Activated T-cell treated with anti-CD3 and anti-CD28 coated beads, Interleukin-2, amount 50 U/mL, for 4 hours (primary cell): ENCODE data around the gene KRTAP5-10. TPM values are rescaled to one million over a fixed set of nuclear protein-coding genes. Genes with fewer than 3 reads are reported as not detected.
"Not testable (repeated sequence)": the region's sequence is repeated elsewhere in the genome, so short reads cannot be mapped to it uniquely, and the experiment has no call there.

Source experiments
- ATAC-seq, 2 donors: fragments of 200-7000 bp; cut with Tn5 transposase; one replicate each; pipeline ENCODE4 v1.10.0; 2021
- DNase-seq: peaks from one replicate; pipeline ENCODE4 v3.0.0-alpha.2; 2020
- H3K27me3 Mint-ChIP-seq: one replicate; pipeline ENCODE4 v1.8.0; 2021; ENCODE audit warnings: low read depth, mixed read lengths
- H3K36me3 Mint-ChIP-seq: one replicate; pipeline ENCODE4 v1.8.0; 2022; ENCODE audit warnings: mixed read lengths; ENCODE audit not compliant: insufficient read depth
- H3K4me1 Mint-ChIP-seq: one replicate; pipeline ENCODE4 v1.8.0; 2021; ENCODE audit warnings: low read depth, mixed read lengths
- H3K4me3 Mint-ChIP-seq: one replicate; pipeline ENCODE4 v1.8.0; 2021; ENCODE audit warnings: mild to moderate bottlenecking, moderate library complexity, mixed read lengths
- H3K9me3 Mint-ChIP-seq: one replicate; pipeline ENCODE4 v1.8.0; 2021; ENCODE audit warnings: mixed read lengths
- total RNA-seq, 3 donors: library from RNA; stranded (reverse); gene quantifications; one replicate each; pipeline ENCODE4 v1.2.1, GENCODE V29; 2021

The KRTAP5-10 gene
- total RNA-seq, 3 donors from 2014 or later, result not detected

DNA sequence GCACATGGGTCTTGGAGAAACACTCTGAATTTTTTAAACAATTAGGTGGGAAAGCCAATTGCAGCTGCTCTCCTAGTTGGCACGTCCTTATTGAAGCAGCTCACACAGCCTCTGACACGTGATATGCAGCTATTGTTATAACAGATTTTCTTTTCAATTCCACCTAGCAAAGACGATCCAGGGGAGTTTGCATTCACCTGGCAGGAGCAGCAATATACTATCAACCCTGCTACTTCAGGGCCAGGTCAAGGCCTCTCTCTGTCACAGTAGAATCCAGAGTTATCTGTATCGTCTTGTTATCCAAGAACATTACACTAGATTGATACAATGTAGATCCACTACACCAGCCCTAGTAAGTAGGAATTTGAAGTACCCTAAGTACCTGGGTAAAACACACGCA is 9.1 kb downstream of the KRTAP5-10 start:
- no peaks in the 10 kb centered on the region for H3K9me3 Mint-ChIP-seq
- peaks cover 10% of the 10 kb centered on the region for H3K27me3 Mint-ChIP-seq
- H3K4me1 Mint-ChIP-seq, result no peaks in the 10 kb centered on the region
- ATAC-seq (no peak), DNase-seq (no peak)
- H3K36me3 Mint-ChIP-seq, result no peaks in the 10 kb centered on the region
- no peak overlapping the region for H3K4me3 Mint-ChIP-seq

DNA sequence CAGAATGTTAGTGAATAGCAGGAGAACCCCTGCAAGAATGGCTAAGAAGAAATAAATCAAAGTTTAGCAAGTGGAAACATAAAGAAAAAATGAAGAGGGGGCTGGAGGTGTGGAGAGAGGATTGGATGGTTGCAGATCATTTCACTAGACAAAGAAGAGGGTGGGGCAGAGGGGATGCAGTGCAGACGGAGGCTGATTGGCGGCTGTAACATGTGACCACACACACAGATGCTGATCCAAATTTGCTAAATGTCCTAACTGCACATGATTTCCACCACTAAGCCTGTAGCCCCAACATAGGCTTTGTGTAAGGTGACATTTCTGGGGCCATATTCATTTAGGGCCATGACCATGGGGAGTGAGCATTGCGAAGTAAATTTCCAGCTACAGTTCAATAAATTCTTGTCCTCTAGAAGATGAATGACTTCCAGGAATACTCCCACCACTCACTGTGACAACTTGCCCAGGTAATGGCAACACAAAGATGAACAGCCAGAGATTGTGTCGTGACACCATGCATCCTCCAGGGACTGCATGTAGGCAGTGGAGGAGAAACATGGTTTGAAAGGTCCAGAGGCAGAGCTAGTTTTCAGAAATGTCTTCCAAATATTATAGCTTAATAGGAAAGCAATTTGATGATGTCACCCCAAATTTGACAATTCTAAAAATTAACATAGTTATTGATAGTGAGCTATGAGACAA is 10.5 kb downstream of the KRTAP5-10 start:
- Mint-ChIP-seq H3K36me3 (no peaks in the 10 kb centered on the region), H3K4me3 (no peak overlapping the region), H3K27me3 (peaks cover 13% of the 10 kb centered on the region), H3K9me3 (no peaks in the 10 kb centered on the region), H3K4me1 (peaks cover 2% of the 10 kb centered on the region)
- no peak for DNase-seq
- ATAC-seq, result no peak

DNA sequence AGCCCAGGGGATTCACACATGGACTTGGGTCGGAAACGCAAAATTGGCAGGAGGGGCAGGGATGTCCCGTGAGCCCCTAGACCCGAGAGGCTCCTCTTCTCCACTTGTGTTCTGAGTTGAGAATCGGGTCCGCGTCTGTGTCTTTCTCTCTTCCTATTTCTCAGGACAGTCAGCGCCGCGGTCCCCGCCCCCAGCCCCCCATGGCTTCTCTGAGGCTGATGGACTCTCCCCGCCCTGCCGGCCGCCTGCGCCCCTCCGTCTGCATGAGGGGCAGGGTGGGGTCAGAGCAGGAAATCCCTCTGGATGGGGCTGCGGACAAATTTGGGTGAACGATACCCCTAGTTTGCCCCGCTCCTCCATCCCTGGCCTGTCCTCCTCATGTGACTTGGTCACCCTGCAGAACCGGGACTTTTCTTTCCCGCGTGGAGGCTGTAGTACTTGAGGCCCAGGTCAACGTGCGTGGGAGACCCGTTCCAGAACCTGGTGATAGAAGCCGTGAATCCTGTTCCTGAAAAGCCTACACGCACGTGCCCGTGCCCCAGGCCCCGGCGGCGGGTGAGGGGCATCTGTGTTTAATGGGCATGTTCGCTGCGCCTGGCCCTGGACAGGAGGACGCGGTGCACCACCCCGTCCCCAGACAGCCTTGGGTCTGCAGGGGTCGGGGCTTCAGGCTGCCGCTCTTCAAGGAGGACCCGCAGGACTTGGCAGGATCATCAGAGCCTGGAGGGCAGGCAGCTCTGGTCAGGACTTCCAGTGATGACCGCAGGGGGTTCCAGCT is 11.5 kb downstream of the KRTAP5-10 start:
- not testable (repeated sequence) for H3K4me1 Mint-ChIP-seq, DNase-seq, ATAC-seq, H3K9me3 Mint-ChIP-seq, H3K4me3 Mint-ChIP-seq, H3K36me3 Mint-ChIP-seq
- peaks cover 21% of the 10 kb centered on the region for H3K27me3 Mint-ChIP-seq

DNA sequence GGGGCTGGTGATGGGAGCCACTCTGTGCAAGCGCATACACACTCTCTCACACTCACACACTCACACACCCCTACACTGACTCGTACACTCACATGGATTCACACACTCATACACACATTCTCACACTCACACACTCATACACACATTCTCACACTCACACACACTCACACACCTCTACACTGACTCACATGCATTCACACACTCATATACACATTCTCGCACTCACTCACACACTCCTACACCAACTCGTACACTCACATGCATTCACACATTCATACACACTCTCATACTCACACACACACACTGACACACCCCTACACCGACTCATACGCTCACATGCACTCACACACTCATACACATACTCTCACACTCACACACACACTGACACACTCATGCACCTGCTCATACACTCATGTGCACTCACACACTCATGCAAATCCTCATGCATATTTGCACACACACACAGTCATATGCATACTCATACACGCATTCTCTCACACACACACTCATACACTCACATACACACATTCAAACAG is 12.2 kb downstream of the KRTAP5-10 start:
- ATAC-seq, result no peak
- Mint-ChIP-seq H3K36me3 (no peaks in the 10 kb centered on the region), H3K4me3 (no peak overlapping the region), H3K4me1 (peaks cover 2% of the 10 kb centered on the region), H3K9me3 (no peaks in the 10 kb centered on the region), H3K27me3 (peaks cover 23% of the 10 kb centered on the region)
- no peak for DNase-seq

DNA sequence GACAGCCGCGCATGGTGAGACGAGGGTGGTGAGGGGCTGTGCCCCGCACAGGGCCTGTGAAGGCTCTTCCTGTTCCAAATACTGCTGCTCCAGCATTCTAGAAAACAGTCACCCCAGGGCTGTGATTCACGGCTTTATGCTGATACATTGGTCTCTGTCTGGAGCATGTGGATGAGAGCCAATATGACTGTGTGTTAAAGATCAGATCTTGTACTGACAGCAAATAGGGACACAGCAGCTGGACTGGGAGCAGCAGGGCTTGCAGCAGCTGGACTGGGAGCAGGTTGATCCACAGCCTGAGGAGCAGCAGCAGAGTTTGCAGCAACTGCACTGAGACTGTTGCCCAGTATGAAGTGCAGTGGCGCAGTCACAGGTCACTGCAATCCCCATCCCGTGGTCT is 14.2 kb downstream of the KRTAP5-10 start:
- not testable (repeated sequence) for ATAC-seq, H3K9me3 Mint-ChIP-seq, DNase-seq, H3K4me3 Mint-ChIP-seq, H3K4me1 Mint-ChIP-seq, H3K36me3 Mint-ChIP-seq
- H3K27me3 Mint-ChIP-seq, result peaks cover 29% of the 10 kb centered on the region

DNA sequence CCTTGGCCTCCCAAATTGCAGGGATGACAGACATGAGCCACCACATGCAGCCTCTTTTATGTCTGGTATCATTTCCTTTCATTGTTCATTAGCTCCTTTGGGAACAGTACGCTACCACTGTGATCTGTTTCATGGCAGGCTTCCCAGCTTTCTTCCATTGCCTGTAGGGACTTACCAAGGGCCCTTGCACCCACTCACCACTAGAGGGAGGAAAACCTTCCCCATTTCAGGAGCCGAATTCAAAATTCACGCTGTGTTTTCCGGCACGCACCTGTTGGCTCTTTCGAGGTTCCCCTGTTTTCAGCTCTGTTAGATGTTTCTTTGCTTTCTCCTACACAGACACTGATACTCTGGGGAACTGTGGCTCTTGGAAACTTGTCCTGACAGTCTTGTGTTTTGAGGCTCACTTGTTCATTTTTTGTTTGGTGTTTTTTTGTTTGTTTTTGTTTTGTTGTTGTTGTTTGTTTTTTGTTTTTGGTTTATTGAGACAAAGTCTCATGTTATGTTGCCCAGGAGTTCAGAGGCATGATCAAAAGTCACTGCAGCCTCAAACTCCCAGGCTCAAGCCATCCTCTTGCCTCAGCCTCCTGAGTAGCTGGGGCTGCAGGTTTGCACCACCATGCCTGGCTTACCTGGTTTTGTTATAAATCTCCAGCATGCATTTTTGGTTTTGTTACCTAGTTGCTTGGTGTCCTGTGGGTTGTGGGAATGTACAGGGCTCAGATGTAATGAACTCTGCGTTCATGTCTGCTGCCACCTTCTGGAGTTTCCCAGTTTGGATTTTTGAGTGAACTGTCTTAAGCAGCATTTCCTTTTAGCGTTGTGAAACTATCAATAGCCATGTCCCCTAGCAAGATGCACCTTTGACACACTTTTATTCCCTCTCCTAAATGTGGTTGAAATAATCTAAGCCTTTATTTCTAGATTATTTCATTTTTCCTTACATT is 15.0 kb downstream of the KRTAP5-10 start:
- ATAC-seq (no peak), DNase-seq (no peak)
- no peak overlapping the region for H3K4me3 Mint-ChIP-seq
- H3K9me3 Mint-ChIP-seq, result no peaks in the 10 kb centered on the region
- peaks cover 2% of the 10 kb centered on the region for H3K4me1 Mint-ChIP-seq
- no peaks in the 10 kb centered on the region for H3K36me3 Mint-ChIP-seq
- H3K27me3 Mint-ChIP-seq, result peaks cover 32% of the 10 kb centered on the region

DNA sequence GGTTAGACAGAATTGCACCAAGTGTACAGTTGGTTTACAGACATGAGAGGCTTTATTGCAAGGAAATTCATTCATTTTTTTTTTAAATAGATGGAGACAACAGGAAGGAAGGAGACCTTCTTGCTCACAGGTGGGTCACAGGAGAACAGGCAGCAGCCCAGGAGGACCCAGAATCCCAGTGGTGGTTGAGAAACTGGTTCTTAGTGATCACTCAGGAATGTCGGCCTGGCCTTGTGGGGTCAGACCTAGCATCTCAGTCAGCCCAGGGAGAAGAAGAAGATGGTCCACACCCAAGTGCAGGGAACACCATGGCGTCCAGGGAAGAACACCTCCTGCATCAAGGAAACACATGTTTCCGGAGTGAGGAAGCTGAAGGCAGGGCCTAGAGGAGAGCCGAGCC is 16.5 kb downstream of the KRTAP5-10 start:
- peaks cover 2% of the 10 kb centered on the region for H3K4me1 Mint-ChIP-seq

DNA sequence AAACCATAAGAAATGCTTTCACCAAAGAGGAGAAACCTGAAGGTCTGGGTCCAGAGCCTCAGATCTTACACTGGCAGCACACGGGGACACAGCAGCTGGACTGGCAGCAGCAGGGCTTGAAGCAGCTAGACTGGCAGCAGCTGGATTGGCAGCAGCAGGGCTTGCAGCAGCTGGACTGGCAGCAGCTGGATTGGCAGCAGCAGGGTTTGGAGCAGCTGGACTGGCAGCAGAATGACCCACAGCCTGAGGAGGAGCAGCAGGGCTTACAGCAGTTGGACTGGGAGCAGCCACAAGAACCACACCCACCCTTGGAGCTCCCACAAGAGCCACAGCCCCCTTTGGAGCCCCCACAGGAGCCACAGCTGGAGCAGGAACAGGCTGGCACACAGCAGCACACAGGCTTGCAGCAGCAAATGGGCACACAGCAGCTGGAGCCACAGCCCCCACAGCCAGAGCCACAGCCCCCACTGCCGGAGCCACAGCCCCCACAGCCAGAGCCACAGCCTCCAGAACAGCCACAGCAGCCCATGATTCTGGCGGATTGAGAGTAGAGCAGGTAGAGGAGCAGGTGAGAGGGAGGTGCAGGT is 17.0 kb downstream of the KRTAP5-10 start, which contains the start of gene KRTAP5-11:
Gene KRTAP5-11, minus strand, starts transcription at position 567 of the 587 bp plus-strand sequence. Its CDS starts 38 bp downstream, at position 529.
- H3K4me1 Mint-ChIP-seq, result peaks cover 2% of the 10 kb centered on the region
- DNase-seq (no peak), ATAC-seq (no peak)
- H3K36me3 Mint-ChIP-seq, result no peaks in the 10 kb centered on the region
- H3K4me3 Mint-ChIP-seq, result no peak within 1 kb of the TSS
- peaks cover 35% of the 10 kb centered on the region for H3K27me3 Mint-ChIP-seq
- no peaks in the 10 kb centered on the region for H3K9me3 Mint-ChIP-seq

More for the DNA sequence above, 16.5 kb downstream of the KRTAP5-10 start:
- peaks cover 35% of the 10 kb centered on the region for H3K27me3 Mint-ChIP-seq
- no peak overlapping the region for H3K4me3 Mint-ChIP-seq
- H3K36me3 Mint-ChIP-seq, result no peaks in the 10 kb centered on the region
- no peak for DNase-seq
- ATAC-seq, result no peak
- H3K9me3 Mint-ChIP-seq, result no peaks in the 10 kb centered on the region

DNA sequence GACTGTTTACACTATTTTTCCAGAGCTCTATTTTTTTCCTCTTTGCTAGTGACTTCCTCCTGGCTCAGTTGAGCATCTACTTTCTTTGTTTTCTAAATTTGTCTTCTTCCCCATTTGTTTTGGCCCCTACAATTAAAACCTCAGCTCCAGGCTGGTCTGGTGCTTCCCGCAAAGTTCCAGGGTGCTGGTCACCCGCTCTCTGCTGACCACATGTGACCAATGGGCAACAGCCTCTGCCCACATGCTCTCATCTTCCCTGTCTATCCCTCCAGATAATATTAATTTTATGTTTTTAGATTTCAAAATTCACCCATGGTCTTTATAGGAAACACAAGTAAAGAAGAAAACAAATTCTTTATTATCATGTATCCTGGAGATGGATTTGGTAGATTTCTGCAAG is 17.6 kb downstream of the KRTAP5-10 start:
- ATAC-seq, H3K4me3 Mint-ChIP-seq, H3K4me1 Mint-ChIP-seq, H3K36me3 Mint-ChIP-seq, H3K9me3 Mint-ChIP-seq, DNase-seq: not testable (repeated sequence)
- peaks cover 35% of the 10 kb centered on the region for H3K27me3 Mint-ChIP-seq

DNA sequence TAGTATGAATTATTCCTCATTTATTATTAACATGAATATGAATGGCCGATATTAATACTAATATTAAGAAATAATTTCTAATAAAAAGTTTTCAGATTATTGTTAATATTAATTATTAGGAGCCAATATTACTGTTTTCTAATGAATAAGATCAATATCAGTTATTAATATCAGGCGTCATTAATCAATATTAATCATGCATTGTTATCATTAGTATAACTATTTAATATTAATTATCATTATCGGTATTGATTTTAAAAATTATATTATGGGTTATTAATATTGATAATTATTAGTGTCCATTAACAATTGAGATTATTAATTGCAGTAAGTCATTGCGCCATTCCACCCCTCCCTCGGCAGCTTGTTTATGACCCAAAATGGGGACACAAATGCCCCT is 20.3 kb downstream of the KRTAP5-10 start:
- peaks cover 27% of the 10 kb centered on the region for H3K27me3 Mint-ChIP-seq
- H3K9me3 Mint-ChIP-seq, H3K36me3 Mint-ChIP-seq, DNase-seq, H3K4me3 Mint-ChIP-seq, H3K4me1 Mint-ChIP-seq, ATAC-seq: not testable (repeated sequence)

DNA sequence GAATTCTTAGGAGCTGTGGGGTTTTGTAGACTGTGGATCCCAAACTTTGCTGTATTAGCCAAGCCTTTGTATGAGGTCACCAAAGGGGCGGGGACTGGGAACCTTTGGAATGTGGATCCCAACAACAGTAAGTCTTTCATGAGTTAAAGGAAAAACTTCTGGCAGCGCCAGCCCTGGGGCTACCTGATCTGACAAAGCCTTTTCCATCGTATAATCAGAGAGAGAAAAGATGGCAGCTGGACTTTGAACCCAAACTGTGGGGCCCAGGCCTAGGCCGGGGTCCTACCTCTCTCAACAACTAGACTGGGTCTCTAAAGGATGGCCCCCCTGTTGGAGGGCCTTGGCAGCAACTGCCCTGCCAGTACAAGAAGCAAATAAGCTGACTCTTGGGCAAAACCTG is 23.0 kb downstream of the KRTAP5-10 start:
- peaks cover 15% of the 10 kb centered on the region for H3K27me3 Mint-ChIP-seq
- not testable (repeated sequence) for DNase-seq, H3K4me3 Mint-ChIP-seq, ATAC-seq, H3K9me3 Mint-ChIP-seq, H3K36me3 Mint-ChIP-seq, H3K4me1 Mint-ChIP-seq

DNA sequence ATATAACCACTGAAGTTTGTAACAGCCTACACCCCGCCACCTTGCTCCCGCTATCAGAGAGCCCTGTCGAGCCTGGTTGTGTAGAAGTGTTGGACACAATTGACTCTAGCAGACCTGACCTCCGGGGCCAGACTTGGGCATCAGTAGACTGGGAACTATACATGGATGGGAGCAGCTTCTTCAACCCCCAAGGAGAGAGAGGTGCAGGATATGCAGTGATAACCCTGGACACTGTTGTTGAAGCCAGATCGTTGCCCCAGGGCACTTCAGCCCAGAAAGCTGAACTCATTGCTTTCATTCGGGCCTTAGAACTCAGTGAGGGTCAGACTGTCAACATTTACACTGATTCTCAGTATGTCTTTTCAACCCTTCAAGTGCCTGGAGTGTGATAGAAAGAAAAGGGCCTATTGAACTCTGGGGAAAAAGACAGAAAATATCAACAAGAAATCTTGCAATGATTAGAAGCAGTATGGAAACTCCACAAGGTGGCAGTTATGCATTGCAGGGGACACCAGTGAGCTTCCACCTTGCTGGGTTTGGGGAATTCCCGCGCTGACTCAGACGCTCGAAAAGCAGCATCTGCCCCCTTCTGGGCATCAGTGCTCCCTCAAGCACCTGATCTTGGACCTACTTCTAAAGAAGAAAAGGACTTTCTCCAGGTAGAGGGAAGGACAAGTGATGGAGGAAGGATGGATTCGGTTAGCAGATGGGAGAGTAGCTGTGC is 23.6 kb downstream of the KRTAP5-10 start:
- not testable (repeated sequence) for H3K9me3 Mint-ChIP-seq

DNA sequence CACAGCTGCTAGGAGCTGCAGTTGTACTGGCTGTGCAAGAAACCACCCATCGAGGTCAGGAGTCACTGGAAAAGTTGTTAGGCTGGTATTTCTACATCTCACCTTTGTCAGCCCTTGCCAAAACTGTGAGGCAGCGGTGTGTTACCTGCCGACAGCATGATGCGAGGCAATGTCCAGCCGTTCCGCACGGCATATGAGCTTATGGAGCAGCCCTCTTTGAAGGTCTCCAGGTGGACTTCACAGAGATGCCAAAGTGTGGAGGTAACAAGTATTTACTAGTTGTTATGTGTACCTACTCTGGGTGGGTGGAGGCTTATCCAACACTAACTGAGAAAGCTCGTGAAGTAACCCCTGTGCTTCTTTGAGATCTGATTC is 24.2 kb downstream of the KRTAP5-10 start:
- not testable (repeated sequence) for ATAC-seq, H3K36me3 Mint-ChIP-seq, H3K27me3 Mint-ChIP-seq, H3K4me1 Mint-ChIP-seq, DNase-seq, H3K4me3 Mint-ChIP-seq, H3K9me3 Mint-ChIP-seq

More for the DNA sequence above, 23.6 kb downstream of the KRTAP5-10 start:
- H3K36me3 Mint-ChIP-seq, H3K4me3 Mint-ChIP-seq, H3K4me1 Mint-ChIP-seq, ATAC-seq: not testable (repeated sequence)
- peak; percentile 15 for DNase-seq
- H3K27me3 Mint-ChIP-seq, result peaks cover 11% of the 10 kb centered on the region
